Medulla oblongata (tissue), 1 donor: ENCODE results near the gene ACOT13.
"Not testable (repeated sequence)": the region's sequence is repeated elsewhere in the genome, so short reads cannot be mapped to it uniquely, and the experiment has no call there.

Experiments used
- DNase-seq: peaks from one replicate; pipeline ENCODE4 v3.0.0-alpha.2; 2015; ENCODE audit errors: extremely low spot score

Gene ACOT13

DNA sequence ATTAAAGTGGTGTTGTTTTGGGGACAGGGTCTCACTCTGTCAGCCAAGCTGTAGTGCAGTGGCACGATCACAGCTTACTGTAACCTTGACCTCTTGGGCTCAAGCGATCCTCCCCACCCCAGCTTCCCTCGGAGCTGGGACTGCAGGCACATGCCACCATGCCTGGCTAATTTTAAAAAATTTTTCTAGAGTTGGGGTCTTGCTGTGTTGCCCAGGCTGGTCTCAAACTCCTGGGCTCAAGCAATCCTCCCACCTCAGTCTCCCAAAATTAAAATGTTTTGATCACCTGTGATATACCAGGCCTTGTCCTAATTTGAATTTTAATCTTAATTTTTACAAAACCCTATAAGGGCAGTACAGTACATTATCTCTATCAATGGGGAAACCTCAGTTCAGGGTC is 25.5 kb downstream of the ACOT13 start:
- no peak for DNase-seq

DNA sequence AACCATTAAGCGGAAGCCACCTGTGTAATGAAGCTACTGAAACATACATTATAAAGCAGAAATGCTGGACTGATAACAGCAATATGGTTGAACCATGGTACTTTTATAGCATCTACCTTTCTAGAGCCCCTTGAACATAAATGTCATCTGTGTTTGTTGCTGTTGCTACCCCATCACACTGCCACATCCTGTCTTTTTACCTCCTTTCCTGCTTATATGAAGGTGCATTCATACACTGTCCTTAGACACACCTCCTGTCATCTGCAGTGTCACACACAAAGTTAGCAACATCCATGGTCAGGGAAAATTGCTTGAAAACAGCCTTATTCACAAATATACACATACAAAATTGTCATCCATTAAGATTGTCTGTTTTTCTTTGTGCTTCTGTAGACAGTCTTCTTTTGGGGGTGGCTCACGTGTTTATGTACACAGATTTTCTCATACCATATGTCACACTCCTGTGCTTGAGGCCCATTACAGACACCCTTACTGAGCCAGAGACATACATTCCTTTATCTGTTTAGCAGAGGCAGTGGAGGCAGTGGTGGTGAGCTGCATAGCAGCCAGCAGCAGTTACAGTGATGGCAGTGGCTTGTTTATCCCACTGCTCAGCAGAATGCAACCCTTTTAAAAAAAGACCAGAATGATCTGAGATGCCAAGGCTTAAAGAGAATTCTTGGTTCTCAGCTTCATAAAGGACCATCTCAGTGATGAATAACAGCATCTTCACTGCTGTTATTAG is 26.1 kb downstream of the ACOT13 start:
- no peak for DNase-seq

DNA sequence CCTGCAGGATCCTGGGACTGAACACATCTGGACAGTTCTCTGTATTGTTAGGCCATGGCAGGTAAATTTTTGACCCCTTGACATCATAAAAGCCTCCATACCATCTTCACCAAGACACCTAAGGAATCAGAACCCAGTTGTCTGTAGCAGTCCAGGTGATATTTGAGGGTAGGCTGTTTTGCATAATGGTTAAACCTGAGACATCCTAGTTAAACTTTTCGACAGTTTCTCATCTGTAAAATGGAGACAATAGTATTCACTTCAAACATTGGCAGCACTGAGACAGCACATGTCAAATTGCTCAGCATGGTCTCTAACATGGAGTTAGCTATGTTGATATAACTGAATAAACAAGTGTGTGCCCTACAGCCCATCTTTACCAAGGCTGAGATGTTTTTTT is 27.3 kb downstream of the ACOT13 start:
- no peak for DNase-seq

DNA sequence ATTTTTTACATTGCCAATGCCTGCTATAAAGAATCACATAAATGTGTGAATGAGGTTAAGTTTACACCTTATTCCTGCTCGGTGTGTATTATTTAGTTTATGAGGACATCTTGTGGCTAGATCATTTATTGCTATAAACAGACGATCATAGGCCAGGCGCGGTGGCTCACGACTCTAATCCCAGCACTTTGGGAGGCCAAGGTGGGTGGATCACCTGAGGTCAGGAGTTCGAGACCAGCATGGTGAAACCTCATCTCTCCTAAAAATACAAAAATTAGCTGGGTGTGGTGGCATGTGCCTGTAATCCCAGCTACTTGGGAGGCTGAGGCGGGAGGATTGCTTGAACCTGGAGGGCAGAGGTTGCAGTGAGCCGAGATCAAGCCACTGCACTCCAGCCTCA is 28.8 kb downstream of the ACOT13 start:
- peak; percentile 52 for DNase-seq

DNA sequence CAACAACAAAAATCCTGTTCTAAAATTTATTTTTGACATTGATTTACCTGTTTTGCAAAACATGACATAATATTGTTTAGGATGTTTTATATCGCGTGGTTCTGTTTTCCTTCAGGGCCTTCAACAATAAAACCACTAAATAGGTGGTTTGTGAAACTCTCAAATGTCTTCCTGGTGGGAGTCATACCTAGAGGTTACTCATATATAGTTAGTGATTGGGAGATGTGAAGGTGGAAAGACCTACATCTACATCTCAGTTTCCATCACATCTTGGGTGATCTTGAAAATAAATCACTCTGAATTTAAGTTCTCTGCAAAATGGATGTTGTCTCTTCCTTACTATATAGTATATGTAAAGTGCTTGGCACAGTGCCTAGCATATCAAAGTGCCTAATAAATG is 29.2 kb downstream of the ACOT13 start:
- no peak for DNase-seq

DNA sequence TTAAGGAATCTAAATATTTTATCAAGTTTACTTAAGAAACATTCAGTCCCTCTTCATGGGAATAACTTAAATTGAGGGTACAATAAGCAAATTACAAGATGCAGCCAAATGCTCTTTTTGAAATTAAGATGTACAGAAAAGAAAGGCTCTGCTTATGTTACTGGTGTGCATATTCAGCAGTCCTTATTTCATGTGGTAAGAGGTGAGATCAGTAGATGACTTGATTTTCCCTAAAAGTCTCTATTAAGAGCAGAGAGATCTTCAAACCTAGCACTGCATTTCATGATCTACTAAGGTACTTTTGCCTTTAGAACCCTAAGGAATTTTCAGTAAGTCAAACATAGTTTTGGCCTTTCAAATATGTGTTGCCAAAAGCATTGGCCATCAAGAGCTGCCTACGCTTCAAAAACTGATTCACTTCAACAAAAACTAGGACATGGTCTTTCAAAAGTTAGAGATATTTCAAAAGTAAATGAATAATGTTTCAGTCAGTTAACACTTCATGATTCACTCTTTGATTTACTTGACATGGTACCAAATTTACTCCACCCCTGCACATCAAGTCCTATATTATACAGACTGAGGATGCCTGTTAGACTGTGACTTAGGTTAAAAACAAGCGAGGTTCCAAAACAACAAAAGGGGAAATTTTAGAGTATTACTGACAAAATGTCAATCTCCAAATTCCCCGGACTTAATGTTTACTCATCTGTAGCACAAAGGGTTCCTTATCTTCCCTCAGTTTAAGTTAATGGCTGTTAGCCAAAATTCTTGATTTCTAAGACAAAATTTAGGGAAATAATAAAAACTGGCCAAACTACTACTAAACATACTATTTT is 32.9 kb downstream of the ACOT13 start:
- no peak for DNase-seq

DNA sequence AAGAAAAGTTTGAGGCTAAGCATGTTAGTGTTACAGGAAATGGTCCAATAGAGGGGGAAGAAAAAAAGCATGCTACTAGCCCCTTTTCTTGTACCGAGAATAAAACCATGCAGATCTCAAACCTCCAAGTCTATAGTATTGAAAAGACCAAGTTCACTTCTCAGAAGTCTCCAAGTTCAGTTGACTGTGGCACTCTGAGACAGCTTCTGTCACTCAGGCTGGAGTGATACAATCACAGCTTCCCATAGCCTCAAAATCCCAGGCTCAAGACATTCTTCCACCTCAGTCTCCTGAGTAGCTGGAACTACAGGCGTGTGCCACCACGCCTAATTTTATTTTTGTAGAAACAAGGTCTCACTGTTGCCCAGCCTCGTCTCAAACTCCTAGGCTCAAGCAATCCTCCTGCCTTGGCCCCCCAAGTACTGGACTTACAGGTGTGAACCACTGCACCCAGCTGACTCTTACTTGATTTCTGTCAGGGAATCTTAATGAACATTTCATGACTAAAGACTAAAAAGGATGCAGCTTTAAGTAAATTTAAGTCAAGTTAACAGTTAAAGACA is 35.9 kb downstream of the ACOT13 start:
- no peak for DNase-seq

DNA sequence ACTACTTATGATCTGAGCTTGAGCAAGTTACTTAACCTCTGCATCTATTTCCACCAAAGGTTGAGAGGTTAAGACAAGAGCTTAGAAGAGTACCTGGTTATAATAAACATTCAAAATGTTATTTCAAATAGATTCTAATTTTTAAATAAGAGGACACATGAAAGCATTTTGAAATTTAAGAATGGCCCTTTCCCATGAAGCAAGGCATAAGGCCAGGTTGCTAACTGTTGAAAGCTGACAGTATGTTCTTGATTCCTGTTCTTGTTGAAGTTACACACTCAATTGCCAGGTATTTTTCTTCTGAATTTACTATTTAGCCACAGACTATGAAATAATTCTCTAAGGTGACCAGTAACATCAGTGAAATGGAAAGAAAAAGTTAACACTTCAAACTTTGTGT is 37.6 kb downstream of the ACOT13 start:
- DNase-seq, result no peak

DNA sequence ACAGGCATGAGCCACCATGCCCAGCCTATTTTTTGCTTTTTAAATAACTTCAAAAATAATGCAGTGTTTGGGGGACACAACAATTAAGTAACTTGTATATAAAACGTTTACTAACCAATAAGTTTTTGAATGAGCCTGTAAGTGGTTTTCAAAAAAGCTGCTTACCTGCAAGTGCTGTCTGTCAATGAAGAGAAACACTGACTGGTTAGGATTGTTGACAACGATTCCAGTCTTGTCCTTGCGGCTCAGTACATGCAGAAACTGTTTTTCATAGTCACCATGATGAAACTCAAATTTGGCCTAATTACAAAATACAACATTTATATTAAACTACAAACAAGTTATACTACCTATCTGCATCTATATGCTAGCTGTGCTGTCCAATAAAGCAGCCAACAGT is 41.7 kb downstream of the ACOT13 start:
- DNase-seq, result no peak

DNA sequence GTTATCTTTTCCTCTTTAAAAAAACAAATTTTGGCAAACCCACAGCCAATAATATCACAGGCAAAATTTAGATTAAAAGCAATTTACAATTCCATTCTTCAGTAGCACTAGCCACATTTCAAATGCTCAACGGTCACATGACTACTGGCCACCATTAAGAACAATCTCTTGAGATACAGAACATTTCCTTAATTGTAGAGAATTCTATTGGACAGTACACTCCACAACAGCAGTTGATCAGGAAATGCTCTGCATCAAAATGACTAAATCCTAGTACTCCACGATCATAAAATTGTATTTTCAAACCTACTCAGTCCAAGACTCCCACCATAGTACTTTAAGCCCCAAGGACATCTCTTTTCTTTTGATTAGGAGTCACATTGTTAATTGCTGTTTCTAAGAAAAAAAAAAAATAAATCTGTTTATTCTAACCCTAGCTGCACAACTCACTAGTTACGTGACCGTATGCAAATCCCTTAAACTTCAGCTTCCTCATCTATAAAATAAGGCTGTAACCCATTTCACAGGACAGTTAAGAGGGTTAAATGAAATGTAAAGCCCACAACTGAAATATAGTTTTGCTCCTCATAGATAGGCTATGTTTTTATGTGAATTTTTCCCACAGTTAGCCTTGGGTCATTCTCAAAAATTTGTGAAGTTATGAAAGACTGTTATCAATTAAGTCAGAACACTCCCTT is 42.3 kb downstream of the ACOT13 start:
- DNase-seq, result no peak

DNA sequence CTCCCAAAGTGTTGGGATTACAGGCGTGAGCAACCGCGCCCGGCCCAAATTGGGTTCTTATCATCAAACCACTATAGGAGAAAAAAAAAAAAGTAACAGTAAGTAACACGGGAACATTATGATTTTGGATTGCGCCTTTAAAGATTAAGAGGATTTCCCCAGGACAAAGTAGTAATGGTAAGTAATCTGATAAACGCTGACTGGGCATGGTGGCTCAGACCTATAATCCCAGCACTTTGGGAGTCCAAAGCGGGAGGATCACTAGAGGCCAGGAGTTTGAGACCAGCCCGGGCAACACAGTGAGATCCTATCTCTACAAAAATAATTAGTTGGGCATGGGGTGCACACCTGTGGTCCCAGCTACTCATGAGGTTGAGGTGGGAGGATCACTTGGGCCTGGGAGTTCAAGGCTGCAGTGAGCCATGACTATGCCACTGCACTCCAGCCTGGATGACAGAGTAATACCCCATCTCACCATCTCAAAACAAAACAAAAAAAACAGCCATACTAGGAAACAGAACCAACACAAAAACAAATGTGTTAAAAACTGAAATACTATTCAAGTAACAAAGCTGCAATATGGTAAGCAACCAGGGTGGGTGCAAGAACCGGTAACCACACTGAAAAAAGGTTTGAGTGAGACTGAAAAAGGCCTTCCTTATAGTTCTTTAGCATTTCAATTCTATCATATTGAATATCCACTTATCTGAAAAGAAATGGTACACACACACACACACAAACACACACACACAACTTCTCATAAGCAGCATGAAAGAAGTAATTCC is 43.8 kb downstream of the ACOT13 start:
- DNase-seq, result no peak

DNA sequence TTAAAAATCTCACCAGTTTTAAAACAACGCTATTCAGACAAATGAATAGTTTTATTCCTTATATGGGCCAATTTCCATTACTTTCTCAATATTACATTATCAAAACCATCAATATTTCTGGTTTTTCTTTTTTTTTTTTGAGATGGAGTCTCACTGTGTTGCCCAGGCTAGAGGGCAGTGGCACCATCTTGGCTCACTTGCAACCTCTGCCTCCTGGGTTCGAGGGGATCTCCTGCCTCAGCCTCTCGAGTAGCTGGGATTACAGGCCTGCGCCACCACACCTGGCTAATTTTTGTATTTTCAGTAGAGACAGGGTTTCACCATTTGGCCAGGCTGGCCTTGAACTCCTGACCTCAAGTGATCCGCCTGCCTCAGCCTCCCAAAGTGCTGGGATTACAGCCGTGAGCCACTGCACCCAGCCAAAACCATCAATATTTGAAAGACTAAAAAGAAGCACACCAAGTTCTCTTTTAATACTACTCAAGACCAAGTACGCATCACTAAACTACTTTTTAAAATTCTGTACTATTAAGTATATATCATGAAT is 49.8 kb downstream of the ACOT13 start:
- DNase-seq, result not testable (repeated sequence)

DNA sequence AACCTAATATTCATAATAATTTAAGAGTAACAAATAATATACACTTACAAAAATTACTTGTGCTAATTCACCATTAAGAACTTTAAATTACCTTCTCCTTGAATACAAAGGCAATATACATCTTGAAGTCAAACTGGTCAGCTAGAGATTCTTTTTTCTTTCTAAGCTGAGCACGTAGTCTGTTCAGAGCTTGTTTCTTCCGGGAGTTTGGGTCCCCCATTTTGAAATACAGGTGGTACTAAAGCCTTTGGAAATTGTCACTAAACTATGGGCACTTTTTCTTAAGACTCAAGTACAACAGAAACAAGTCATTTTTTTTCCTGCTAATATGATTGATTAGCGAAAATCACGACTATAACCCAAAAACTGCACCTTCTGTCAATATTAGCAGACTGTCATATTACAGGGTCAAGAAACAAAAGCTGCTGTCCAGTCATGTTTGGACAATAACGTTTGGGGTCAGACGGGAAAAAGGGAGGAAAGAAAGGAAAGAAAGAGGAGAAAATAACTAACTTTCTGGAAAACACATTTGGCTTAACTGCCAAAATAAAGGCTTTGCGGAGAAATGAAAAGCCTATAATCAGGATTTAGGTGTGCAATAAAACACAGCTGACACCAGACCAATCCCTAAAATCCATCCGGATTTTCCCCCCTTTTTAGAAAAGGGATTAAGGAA is 51.7 kb downstream of the ACOT13 start:
- peak; percentile 12 for DNase-seq

DNA sequence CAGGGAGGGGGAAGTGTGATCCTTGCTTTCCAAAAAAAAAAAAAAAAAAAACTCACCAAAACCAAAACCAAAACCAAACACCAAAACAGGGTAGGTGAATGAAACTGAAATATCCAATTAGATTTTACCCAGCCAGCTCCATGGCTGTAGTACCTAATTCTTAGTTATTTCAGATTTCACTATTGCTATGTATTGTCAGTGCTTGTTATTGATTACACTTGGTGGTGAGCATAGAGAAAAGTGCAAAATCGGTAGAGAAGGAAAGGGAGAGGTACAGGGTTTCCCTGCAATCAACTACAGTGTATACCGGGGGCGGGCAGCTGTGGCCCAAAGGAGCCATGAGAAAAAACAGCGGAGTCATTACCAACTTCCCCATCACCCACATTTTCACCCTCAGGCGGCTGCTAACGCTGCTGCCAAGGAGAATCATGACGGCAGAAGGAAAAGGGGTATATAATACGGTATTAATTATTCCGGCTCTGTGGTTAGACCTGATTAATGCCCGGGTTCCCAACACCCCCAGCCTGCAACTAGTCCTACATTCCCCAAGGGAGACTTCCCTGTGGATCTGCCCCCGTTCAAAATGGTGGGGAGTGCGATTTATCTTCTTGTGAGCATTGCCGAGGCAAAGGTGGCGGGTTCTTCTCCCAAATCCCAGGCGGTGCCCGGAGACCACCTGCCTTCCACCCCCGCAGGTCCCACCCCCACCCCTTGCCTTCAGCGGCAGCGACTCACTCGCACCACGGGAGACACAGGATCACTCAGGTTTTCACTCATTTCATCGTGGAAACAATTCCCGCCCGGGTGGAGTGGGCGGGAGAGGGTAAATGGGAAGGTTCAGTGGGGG is 52.5 kb downstream of the ACOT13 start, which contains the start of gene C6orf62:
Gene C6orf62, minus strand, starts transcription at position 30 of the 847 bp plus-strand sequence. CDS start 486 bp downstream, outside the sequence.
- DNase-seq, result peak; percentile 45

DNA sequence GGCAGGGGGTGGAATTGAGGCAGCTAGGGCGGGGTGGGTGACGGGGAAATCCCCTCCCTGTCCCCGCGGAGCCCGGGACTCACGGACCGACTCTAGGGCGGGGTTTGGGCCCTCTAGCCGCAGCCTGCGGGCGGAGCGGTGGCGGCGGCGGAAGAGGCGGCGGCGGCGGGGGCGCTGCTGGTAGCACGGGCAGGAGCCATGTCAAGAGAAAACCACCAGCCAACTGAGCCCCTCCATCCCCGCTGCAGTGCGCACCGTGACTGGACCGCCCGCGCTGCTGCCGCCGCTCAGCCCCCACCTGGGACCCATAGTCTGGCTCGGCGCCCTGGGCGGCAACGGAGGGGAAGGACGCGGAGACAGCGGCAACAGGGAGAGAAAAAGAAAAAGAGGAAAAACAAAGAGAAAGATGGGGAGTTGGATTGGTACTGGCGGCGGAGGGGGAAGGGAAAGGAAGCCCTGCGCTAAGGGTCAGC is 53.3 kb downstream of the ACOT13 start:
- peak; percentile 15 for DNase-seq

DNA sequence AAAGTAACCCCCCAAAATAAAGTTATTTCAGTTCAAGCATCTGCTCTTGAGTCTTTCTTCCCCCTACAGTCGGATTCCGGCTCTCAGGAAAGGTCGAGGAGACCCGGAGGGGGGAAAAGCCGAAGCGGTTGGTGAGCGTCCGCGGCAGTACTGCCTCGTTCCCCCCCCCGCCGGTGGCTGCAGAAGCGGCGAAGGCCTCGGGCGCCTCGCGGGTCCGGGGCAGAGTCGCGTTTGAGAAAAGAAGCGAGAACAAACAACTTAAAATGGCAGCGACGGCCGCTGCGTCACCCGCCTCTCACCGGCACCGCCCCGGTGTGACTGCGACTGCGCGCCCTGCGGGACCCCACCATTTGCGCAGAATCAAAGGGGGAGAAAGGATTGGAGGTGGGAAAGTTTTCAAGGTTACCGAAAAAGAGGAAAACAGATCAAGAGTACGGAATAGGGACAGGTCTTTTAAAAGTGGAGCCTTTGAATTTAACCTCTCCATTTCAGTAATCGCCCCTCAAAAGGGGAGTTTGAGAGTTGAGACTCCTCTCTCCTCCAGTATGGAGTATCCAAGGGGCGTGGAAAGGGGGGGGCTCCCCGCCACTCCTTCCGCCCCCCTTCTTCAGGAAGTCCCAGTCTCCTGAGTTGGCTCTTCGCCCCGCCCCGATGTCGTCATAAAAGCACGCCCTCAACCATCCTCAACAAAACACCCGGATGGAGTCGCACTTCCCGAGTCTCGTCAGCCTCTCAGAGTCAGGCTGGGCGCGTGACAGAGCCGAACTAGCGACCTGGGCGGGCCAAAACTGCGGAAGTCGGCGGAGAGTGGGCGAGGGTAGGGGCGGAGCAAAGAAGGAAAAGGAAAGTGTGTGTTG is 54.0 kb downstream of the ACOT13 start:
- peak; percentile 100 for DNase-seq

DNA sequence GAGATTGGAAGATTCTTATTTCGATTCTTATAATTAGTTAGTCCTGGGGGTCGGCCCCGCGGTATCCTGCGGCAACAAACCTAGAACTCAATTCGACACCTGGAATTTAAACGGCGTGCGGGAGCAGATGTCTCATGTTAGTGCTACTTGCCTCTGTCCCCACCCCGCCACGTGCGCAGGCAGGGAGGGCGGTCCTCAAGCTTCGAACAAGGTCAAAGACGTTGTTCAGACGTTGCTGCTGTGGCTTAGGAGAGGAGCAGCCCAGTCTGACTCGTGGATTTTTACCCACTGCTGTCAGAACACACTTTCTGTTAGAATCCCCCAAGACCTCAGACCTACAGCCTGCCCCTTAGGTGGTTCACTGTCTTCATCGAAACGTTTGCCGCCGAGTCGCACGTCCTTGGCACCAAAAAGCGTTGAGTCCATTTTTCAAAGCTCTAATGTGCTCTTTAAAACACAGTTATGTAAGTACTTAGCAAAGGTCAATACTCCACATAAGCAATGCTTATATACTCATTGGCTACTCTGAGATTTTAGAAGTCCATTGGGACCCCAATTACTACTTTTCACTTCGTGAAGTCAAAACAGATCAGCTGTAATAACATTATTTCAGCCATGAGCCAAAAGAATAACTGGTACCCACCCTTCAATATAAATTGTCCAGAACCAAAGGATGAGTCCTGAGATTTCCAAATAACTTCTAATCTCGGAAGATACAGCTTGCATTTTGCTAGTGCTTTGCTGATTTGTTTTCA is 54.8 kb downstream of the ACOT13 start:
- DNase-seq, result peak; percentile 93

DNA sequence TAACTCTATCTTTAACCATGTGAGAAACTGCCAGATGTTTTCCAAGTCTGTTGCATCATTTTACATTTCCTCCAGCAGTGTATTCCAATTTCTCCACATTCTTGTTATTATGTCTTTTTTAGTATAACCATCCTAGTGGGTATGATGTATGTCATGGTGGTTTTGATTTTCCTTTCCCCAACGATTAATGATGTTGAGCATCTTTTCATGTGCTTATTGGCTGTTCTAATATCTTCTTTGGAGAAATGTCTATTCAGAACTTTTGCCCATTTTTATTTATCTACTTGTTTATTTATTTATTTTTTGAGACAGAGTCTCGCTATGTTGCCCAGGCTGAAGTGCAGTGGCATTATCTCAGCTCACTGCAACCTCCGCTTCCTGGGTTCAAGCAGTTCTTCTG is 56.4 kb downstream of the ACOT13 start:
- no peak for DNase-seq
